Neural cell (in vitro differentiated cells): ENCODE data around the gene CDC42BPB. TPM values are rescaled to one million over a fixed set of nuclear protein-coding genes. Genes with fewer than 3 reads are reported as not detected.

Experiments
- H2AFZ ChIP-seq: fragments of 200-600, 300-800 bp; sonication (generic), shearing (Covaris generic); 2 replicates; pipeline ENCODE4 v1.6.0; 2014; ENCODE audit warnings: low read depth, mild to moderate bottlenecking, antibody characterized with exemption, low read length, moderate library complexity
- H3F3A ChIP-seq: fragments of 200-600 bp; shearing (Covaris generic); 2 replicates; pipeline ENCODE4 v1.6.1; 2016; ENCODE audit warnings: mild to moderate bottlenecking, moderate library complexity, mixed read lengths, antibody characterized with exemption, low read length; ENCODE audit not compliant: insufficient read depth, poor library complexity, severe bottlenecking
- H3K27ac ChIP-seq: fragments of 200-600, 300-800 bp; sonication (generic), shearing (Covaris generic); 2 replicates; pipeline ENCODE4 v1.5.1; 2014; ENCODE audit warnings: mild to moderate bottlenecking, low read length, moderate library complexity
- H3K27me3 ChIP-seq: fragments of 300-800, 200-600 bp; sonication (generic), shearing (Covaris generic); 2 replicates; pipeline ENCODE4 v1.6.0; 2014; ENCODE audit warnings: mild to moderate bottlenecking, low read depth, low read length, moderate library complexity; ENCODE audit not compliant: insufficient read depth
- H3K36me3 ChIP-seq: fragments of 300-800, 200-600 bp; sonication (generic), shearing (Covaris generic); 2 replicates; pipeline ENCODE4 v1.5.1; 2014; ENCODE audit warnings: mild to moderate bottlenecking, antibody characterized with exemption, low read length, moderate library complexity; ENCODE audit not compliant: insufficient read depth
- H3K4me2 ChIP-seq: fragments of 300-800, 200-600 bp; sonication (generic), shearing (Covaris generic); 2 replicates; pipeline ENCODE4 v1.6.0; 2014; ENCODE audit warnings: mild to moderate bottlenecking, low read length
- H3K4me3 ChIP-seq: fragments of 300-800, 200-600 bp; sonication (generic), shearing (Covaris generic); 2 replicates; pipeline ENCODE4 v1.5.1; 2014; ENCODE audit warnings: mild to moderate bottlenecking, low read length, moderate library complexity
- H3K79me2 ChIP-seq: fragments of 200-600 bp; shearing (Covaris generic); replicated peaks from 2 replicates; pipeline ENCODE4 v1.6.0; 2014; ENCODE audit warnings: mild to moderate bottlenecking, low read length, moderate library complexity; ENCODE audit not compliant: insufficient read depth
- H3K9ac ChIP-seq: fragments of 300-800, 200-600 bp; sonication (generic), shearing (Covaris generic); 2 replicates; pipeline ENCODE4 v1.6.1; 2016; ENCODE audit warnings: mild to moderate bottlenecking, low read length, mixed read lengths
- H3K9me2 ChIP-seq: fragments of 200-600 bp; shearing (Covaris generic); 2 replicates; pipeline ENCODE4 v1.6.1; 2016; ENCODE audit warnings: mild to moderate bottlenecking, low read length, mixed read lengths; ENCODE audit not compliant: insufficient read depth
- H3K9me3 ChIP-seq: fragments of 200-600, 300-800 bp; sonication (generic), shearing (Covaris generic); 2 replicates; pipeline ENCODE4 v1.6.1; 2016; ENCODE audit warnings: mild to moderate bottlenecking, mixed run types, low read length, moderate library complexity, mixed read lengths
- H4K20me1 ChIP-seq: fragments of 200-600 bp; shearing (Covaris generic); 2 replicates; pipeline ENCODE4 v1.6.1; 2016; ENCODE audit warnings: mild to moderate bottlenecking, mixed run types; ENCODE audit not compliant: insufficient read depth
- EP300 ChIP-seq: fragments of 450-650 bp; conservative IDR thresholded peaks from 2 replicates; pipeline ENCODE4 v1.6.1; 2014; ENCODE audit warnings: antibody characterized with exemption, mild to moderate bottlenecking, moderate library complexity; ENCODE audit not compliant: poor library complexity, severe bottlenecking
- EZH2 ChIP-seq: fragments of 200-600, 300-800 bp; shearing (Covaris generic), sonication (generic); IDR thresholded peaks from 2 replicates; pipeline ENCODE4 v1.6.1; 2014; ENCODE audit warnings: antibody characterized with exemption, low read length, borderline replicate concordance, mild to moderate bottlenecking; ENCODE audit not compliant: insufficient read depth, poor library complexity, severe bottlenecking
- MXI1 ChIP-seq: fragments of 450-650 bp; conservative IDR thresholded peaks from 2 replicates; pipeline ENCODE4 v1.6.1; 2014; ENCODE audit warnings: antibody characterized with exemption, mild to moderate bottlenecking; ENCODE audit not compliant: poor library complexity, severe bottlenecking
- POLR2AphosphoS5 ChIP-seq: IDR thresholded peaks from 2 replicates; pipeline ENCODE4 v1.6.1; 2012
- RAD21 ChIP-seq: fragments of 450-650 bp; conservative IDR thresholded peaks from 2 replicates; pipeline ENCODE4 v1.6.1; 2014; ENCODE audit warnings: antibody characterized with exemption, mild to moderate bottlenecking, moderate library complexity
- SMC3 ChIP-seq: fragments of 450-650 bp; conservative IDR thresholded peaks from 2 replicates; pipeline ENCODE4 v1.6.1; 2014; ENCODE audit warnings: antibody characterized with exemption, mild to moderate bottlenecking, moderate library complexity; ENCODE audit not compliant: poor library complexity
- TAF1 ChIP-seq: IDR thresholded peaks from 2 replicates; pipeline ENCODE4 v1.6.1; 2012; ENCODE audit warnings: low read depth
- polyA plus RNA-seq: library from polyadenylated mRNA; depleted of rRNA; stranded (reverse); fragments of >200 nt; gene quantifications from 2 replicates; pipeline ENCODE4 v1.2.3, GENCODE V29; 2014
- TF ChIP-seq, protein P1 (sequence below): IDR thresholded peaks from 2 replicates; pipeline ENCODE4 v1.6.1; 2012; ENCODE audit warnings: borderline replicate concordance
- TF ChIP-seq, protein P2 (sequence below): fragments of 450-650 bp; IDR thresholded peaks from 2 replicates; pipeline ENCODE4 v1.5.1; 2014; ENCODE audit warnings: antibody characterized with exemption, mild to moderate bottlenecking, moderate library complexity; ENCODE audit not compliant: poor library complexity, severe bottlenecking

CDC42BPB gene
- polyA plus RNA-seq, 1 donor from 2014 or later = 43.8 TPM

DNA sequence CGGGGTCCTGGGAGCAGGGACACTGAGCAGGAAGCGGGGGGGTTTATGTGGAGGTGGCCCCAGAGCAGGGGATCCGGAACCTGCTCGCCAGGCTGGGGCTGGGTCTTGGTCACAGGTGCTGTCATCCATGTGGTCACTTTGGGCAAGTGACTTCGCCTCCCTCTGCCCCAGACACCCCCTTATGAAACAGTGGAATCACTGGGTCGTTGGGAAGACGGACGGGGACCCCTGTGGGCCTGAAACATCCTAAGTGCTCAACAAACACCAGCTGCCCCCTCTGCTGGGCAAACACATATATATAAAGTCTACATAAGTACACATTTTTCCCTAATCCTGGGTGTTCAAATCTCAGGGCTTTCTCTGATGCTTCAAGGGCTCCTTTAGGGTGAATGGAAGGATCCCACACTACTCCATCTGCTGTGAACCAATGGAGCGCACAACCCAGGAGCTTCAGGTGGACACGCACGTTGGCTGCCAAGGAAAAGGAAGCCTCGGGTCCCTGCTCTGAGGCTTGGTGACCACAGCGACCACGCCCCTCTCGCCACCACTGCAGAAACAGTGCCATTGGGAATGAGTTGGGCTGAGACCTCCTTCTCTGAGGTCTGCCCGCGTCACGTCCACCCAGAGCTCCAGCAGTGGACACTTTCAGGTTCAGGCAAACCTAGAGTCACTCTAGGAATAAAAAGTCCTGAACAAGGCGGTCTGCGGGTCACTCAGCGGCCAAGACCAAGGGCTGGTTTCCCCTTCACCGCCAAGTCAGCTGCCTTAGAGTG is 54.6 kb downstream of the CDC42BPB start:
- Histone ChIP-seq H3K9me2 (no peaks in the 10 kb centered on the region), H3F3A (no peaks in the 10 kb centered on the region), H3K4me3 (no peak overlapping the region), H3K9ac (no peak overlapping the region), H4K20me1 (no peaks in the 10 kb centered on the region), H3K27me3 (no peaks in the 10 kb centered on the region), H3K36me3 (no peaks in the 10 kb centered on the region), H3K4me2 (no peak overlapping the region), H3K9me3 (no peaks in the 10 kb centered on the region), H2AFZ (no peak overlapping the region), H3K27ac (no peak overlapping the region), H3K79me2 (no peaks in the 10 kb centered on the region)
- TF ChIP-seq SMC3 (no peak), POLR2AphosphoS5 (no peak)
- TF ChIP-seq, protein P1, sequence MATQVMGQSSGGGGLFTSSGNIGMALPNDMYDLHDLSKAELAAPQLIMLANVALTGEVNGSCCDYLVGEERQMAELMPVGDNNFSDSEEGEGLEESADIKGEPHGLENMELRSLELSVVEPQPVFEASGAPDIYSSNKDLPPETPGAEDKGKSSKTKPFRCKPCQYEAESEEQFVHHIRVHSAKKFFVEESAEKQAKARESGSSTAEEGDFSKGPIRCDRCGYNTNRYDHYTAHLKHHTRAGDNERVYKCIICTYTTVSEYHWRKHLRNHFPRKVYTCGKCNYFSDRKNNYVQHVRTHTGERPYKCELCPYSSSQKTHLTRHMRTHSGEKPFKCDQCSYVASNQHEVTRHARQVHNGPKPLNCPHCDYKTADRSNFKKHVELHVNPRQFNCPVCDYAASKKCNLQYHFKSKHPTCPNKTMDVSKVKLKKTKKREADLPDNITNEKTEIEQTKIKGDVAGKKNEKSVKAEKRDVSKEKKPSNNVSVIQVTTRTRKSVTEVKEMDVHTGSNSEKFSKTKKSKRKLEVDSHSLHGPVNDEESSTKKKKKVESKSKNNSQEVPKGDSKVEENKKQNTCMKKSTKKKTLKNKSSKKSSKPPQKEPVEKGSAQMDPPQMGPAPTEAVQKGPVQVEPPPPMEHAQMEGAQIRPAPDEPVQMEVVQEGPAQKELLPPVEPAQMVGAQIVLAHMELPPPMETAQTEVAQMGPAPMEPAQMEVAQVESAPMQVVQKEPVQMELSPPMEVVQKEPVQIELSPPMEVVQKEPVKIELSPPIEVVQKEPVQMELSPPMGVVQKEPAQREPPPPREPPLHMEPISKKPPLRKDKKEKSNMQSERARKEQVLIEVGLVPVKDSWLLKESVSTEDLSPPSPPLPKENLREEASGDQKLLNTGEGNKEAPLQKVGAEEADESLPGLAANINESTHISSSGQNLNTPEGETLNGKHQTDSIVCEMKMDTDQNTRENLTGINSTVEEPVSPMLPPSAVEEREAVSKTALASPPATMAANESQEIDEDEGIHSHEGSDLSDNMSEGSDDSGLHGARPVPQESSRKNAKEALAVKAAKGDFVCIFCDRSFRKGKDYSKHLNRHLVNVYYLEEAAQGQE = no peak

DNA sequence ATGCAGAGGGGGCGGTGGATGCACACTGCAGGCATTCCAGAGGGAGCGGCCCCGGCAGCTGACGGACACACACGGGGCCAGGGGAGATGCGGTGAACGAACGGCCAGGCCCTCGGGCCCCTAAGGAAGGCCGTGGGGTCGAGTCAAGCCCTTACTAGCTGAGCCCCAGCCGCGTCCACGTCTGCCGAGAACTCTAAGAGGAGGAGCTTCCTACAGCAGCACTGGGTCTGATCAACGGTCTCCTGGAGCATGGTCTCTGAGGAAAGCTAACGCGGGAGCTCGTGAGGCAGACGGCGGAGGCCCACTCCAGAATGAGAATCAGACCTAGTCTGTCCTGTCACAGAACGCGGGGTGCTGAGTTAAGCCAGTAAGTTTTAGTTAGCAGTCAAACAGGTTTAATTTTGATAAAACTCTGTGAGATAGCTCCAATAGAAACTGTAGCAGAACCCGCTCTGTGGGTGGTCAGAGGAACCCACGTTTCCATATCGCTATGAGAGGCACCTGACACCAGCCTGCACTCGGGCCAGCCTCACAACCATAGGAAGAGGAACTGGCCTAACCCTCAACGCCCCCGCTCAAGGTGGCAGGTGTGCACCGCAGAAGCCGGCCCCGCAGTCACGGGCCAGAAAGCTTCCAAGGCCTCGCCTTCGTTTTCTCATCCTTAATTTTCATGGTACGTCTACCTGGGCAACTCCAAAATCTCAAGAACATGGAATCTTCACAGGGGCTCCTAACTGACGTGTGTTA is 55.5 kb downstream of the CDC42BPB start:
- H3K27me3 ChIP-seq = no peaks in the 10 kb centered on the region
- TF ChIP-seq EZH2 = no peak
- TF ChIP-seq EP300 = no peak
- TF ChIP-seq, protein P2, sequence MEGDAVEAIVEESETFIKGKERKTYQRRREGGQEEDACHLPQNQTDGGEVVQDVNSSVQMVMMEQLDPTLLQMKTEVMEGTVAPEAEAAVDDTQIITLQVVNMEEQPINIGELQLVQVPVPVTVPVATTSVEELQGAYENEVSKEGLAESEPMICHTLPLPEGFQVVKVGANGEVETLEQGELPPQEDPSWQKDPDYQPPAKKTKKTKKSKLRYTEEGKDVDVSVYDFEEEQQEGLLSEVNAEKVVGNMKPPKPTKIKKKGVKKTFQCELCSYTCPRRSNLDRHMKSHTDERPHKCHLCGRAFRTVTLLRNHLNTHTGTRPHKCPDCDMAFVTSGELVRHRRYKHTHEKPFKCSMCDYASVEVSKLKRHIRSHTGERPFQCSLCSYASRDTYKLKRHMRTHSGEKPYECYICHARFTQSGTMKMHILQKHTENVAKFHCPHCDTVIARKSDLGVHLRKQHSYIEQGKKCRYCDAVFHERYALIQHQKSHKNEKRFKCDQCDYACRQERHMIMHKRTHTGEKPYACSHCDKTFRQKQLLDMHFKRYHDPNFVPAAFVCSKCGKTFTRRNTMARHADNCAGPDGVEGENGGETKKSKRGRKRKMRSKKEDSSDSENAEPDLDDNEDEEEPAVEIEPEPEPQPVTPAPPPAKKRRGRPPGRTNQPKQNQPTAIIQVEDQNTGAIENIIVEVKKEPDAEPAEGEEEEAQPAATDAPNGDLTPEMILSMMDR = no peak
- TF ChIP-seq, protein P1 = no peak
- TF ChIP-seq TAF1 = no peak
- TF ChIP-seq RAD21 = no peak
- no peak for TF ChIP-seq SMC3
- no peak for TF ChIP-seq MXI1
- TF ChIP-seq POLR2AphosphoS5 = no peak
- H3F3A ChIP-seq = no peaks in the 10 kb centered on the region
- no peaks in the 10 kb centered on the region for H3K9me2 ChIP-seq
- H3K36me3 ChIP-seq = no peaks in the 10 kb centered on the region
- no peaks in the 10 kb centered on the region for H4K20me1 ChIP-seq
- H3K27ac ChIP-seq = no peak overlapping the region
- no peaks in the 10 kb centered on the region for H3K79me2 ChIP-seq
- H2AFZ ChIP-seq = no peak overlapping the region
- no peaks in the 10 kb centered on the region for H3K9me3 ChIP-seq
- H3K4me2 ChIP-seq = no peak overlapping the region
- H3K4me3 ChIP-seq = no peak overlapping the region
- no peak overlapping the region for H3K9ac ChIP-seq
